ENCODE data around the gene SSTR3. TPM values are rescaled to one million over a fixed set of nuclear protein-coding genes. Genes with fewer than 3 reads are reported as not detected.

SSTR3 gene
- polyA plus RNA-seq, 1 donor from 2014 or later: not detected

DNA sequence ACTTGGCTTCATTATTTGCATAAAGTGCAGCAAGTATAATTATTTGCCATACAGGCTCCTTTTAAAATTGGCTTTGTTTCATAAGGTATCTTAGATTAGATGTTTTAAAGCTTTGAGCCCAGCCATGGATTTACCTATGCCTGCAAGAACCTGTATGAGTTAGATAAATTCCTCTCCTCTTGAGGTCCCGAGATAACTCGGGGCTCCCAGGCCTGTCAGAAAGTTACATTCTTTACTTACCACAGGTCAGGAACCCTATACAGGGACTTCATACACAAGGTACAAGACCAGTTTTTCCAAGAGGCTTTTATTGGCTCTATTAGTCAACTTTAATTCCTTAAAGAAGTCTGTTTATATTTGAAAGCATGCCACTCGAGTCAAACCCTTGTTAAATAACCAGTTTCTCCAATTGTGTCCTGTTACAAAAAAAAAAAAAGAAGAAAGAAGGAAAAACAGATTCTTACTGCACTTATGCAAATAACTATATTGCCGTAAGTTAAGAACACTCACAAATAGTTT, 22.0 kb downstream of the SSTR3 start:
- Histone ChIP-seq H2AFZ (ENCODE audit: low read depth, low read length) (no peak overlapping the region), H3K4me2 (ENCODE audit: low read length) (no peak overlapping the region), H3K27ac (ENCODE audit: low read length) (no peak overlapping the region), H3K27me3 (ENCODE audit: insufficient read depth, low read depth, low read length) (no peaks in the 10 kb centered on the region), H3K9me2 (ENCODE audit: insufficient read depth, low read length) (no peaks in the 10 kb centered on the region), H3K36me3 (ENCODE audit: insufficient read depth, low read length) (no peaks in the 10 kb centered on the region), H4K20me1 (ENCODE audit: insufficient read depth) (no peaks in the 10 kb centered on the region), H3F3A (ENCODE audit: insufficient read depth, low read length, poor library complexity, severe bottlenecking) (no peaks in the 10 kb centered on the region), H3K9ac (ENCODE audit: low read length) (no peak overlapping the region), H3K4me3 (ENCODE audit: low read length) (no peak overlapping the region), H3K79me2 (replicated peaks; ENCODE audit: insufficient read depth, low read length) (no peaks in the 10 kb centered on the region), H3K9me3 (ENCODE audit: low read length) (no peaks in the 10 kb centered on the region)
- TF ChIP-seq MXI1 (conservative IDR thresholded peaks at IDR 0.05; ENCODE audit: poor library complexity, severe bottlenecking): no peak
- no peak for TF ChIP-seq POLR2AphosphoS5 (IDR thresholded peaks at IDR 0.05)
- no peak for TF ChIP-seq CTCF (IDR thresholded peaks at IDR 0.05; ENCODE audit: poor library complexity, severe bottlenecking)
- TF ChIP-seq SMC3 (conservative IDR thresholded peaks at IDR 0.05; ENCODE audit: poor library complexity): no peak
- TF ChIP-seq EP300 (conservative IDR thresholded peaks at IDR 0.05; ENCODE audit: poor library complexity, severe bottlenecking): no peak
- TF ChIP-seq EZH2 (IDR thresholded peaks at IDR 0.05; ENCODE audit: borderline replicate concordance, insufficient read depth, low read length, poor library complexity, severe bottlenecking): no peak
- no peak for TF ChIP-seq TAF1 (IDR thresholded peaks at IDR 0.05; ENCODE audit: low read depth)
- TF ChIP-seq, protein P1, sequence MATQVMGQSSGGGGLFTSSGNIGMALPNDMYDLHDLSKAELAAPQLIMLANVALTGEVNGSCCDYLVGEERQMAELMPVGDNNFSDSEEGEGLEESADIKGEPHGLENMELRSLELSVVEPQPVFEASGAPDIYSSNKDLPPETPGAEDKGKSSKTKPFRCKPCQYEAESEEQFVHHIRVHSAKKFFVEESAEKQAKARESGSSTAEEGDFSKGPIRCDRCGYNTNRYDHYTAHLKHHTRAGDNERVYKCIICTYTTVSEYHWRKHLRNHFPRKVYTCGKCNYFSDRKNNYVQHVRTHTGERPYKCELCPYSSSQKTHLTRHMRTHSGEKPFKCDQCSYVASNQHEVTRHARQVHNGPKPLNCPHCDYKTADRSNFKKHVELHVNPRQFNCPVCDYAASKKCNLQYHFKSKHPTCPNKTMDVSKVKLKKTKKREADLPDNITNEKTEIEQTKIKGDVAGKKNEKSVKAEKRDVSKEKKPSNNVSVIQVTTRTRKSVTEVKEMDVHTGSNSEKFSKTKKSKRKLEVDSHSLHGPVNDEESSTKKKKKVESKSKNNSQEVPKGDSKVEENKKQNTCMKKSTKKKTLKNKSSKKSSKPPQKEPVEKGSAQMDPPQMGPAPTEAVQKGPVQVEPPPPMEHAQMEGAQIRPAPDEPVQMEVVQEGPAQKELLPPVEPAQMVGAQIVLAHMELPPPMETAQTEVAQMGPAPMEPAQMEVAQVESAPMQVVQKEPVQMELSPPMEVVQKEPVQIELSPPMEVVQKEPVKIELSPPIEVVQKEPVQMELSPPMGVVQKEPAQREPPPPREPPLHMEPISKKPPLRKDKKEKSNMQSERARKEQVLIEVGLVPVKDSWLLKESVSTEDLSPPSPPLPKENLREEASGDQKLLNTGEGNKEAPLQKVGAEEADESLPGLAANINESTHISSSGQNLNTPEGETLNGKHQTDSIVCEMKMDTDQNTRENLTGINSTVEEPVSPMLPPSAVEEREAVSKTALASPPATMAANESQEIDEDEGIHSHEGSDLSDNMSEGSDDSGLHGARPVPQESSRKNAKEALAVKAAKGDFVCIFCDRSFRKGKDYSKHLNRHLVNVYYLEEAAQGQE (IDR thresholded peaks at IDR 0.05; ENCODE audit: borderline replicate concordance): no peak
- no peak for TF ChIP-seq RAD21 (conservative IDR thresholded peaks at IDR 0.05)

DNA sequence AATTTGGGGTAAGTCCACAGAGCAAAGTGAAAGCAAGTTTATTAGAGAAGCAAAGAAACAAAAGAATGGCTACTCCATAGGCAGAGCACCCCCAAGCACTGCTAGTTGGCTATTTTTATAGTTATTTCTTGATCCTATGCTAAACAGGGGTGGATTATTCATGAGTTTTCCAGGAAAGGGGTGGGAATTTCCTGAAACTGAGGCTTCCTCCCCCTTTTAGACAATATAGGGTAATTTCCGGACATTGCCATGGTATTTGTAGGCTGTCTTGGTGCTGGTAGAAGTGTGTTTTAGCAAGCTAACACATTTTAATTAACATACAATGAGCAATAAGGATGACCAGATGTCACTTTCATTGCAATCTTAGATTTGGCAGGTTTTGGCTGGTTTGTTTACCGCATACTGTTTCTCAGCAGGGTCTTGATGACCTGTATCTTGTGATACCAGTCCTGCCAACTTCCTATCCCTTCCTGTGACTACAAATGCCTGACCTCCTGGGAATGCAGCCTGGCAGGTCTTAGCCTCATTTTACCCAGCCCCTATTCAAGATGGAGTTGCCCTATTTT, 23.3 kb downstream of the SSTR3 start:
- H3K36me3 ChIP-seq (ENCODE audit: insufficient read depth, low read length): no peaks in the 10 kb centered on the region
- H3K27ac ChIP-seq (ENCODE audit: low read length): no peak overlapping the region
- no peak overlapping the region for H3K4me2 ChIP-seq (ENCODE audit: low read length)

More for the DNA sequence above, 23.3 kb downstream of the SSTR3 start:
- no peaks in the 10 kb centered on the region for H3K9me2 ChIP-seq (ENCODE audit: insufficient read depth, low read length)
- H3K27me3 ChIP-seq (ENCODE audit: insufficient read depth, low read depth, low read length): no peaks in the 10 kb centered on the region
- H3K4me3 ChIP-seq (ENCODE audit: low read length): no peak overlapping the region
- H4K20me1 ChIP-seq (ENCODE audit: insufficient read depth): no peaks in the 10 kb centered on the region
- H3K79me2 ChIP-seq (replicated peaks; ENCODE audit: insufficient read depth, low read length): no peaks in the 10 kb centered on the region
- no peak overlapping the region for H3K9ac ChIP-seq (ENCODE audit: low read length)
- TF ChIP-seq SMC3 (conservative IDR thresholded peaks at IDR 0.05; ENCODE audit: poor library complexity) (no peak), POLR2AphosphoS5 (IDR thresholded peaks at IDR 0.05) (no peak), EP300 (conservative IDR thresholded peaks at IDR 0.05; ENCODE audit: poor library complexity, severe bottlenecking) (no peak), MXI1 (conservative IDR thresholded peaks at IDR 0.05; ENCODE audit: poor library complexity, severe bottlenecking) (no peak), RAD21 (conservative IDR thresholded peaks at IDR 0.05) (no peak), TAF1 (IDR thresholded peaks at IDR 0.05; ENCODE audit: low read depth) (no peak), EZH2 (IDR thresholded peaks at IDR 0.05; ENCODE audit: borderline replicate concordance, insufficient read depth, low read length, poor library complexity, severe bottlenecking) (no peak), CTCF (IDR thresholded peaks at IDR 0.05; ENCODE audit: poor library complexity, severe bottlenecking) (no peak)
- TF ChIP-seq, protein P1 (IDR thresholded peaks at IDR 0.05; ENCODE audit: borderline replicate concordance): no peak
- H3K9me3 ChIP-seq (ENCODE audit: low read length): no peaks in the 10 kb centered on the region
- no peaks in the 10 kb centered on the region for H3F3A ChIP-seq (ENCODE audit: insufficient read depth, low read length, poor library complexity, severe bottlenecking)
- no peak overlapping the region for H2AFZ ChIP-seq (ENCODE audit: low read depth, low read length)

Data from neural cell (in vitro differentiated cells).